Glutamatergic neuron (in vitro differentiated cells): ENCODE results near the gene INPP5B. TPM values are rescaled to one million over a fixed set of nuclear protein-coding genes. Genes with fewer than 3 reads are reported as not detected.

ENCODE experiments used
- DNase-seq: peaks from one replicate; pipeline ENCODE4 v3.0.0; 2022
- H3K27ac Mint-ChIP-seq: one replicate; pipeline ENCODE4 v1.8.0; 2020; ENCODE audit warnings: mild to moderate bottlenecking, mixed read lengths, inconsistent platforms; ENCODE audit not compliant: unreplicated experiment
- H3K27me3 Mint-ChIP-seq: one replicate; pipeline ENCODE4 v1.8.0; 2020; ENCODE audit warnings: mild to moderate bottlenecking, moderate library complexity, mixed read lengths, inconsistent platforms; ENCODE audit not compliant: unreplicated experiment
- H3K36me3 Mint-ChIP-seq: one replicate; pipeline ENCODE4 v1.8.0; 2020; ENCODE audit warnings: mild to moderate bottlenecking, mixed read lengths, inconsistent platforms; ENCODE audit not compliant: unreplicated experiment
- H3K4me1 Mint-ChIP-seq: one replicate; pipeline ENCODE4 v1.8.0; 2020; ENCODE audit warnings: mild to moderate bottlenecking, low read depth, mixed read lengths, inconsistent platforms; ENCODE audit not compliant: unreplicated experiment
- H3K4me3 Mint-ChIP-seq: one replicate; pipeline ENCODE4 v1.8.0; 2020; ENCODE audit warnings: mild to moderate bottlenecking, mixed read lengths, inconsistent platforms; ENCODE audit not compliant: unreplicated experiment
- H3K9me3 Mint-ChIP-seq: one replicate; pipeline ENCODE4 v1.8.0; 2020; ENCODE audit warnings: mild to moderate bottlenecking, moderate library complexity, mixed read lengths, inconsistent platforms; ENCODE audit not compliant: unreplicated experiment
- total RNA-seq: library from RNA; stranded (reverse); fragmentation: NEBNext Ultra II Directional; extraction: Animal tissue kit (Norgen Biotek cat#: 25700); gene quantifications from one replicate; pipeline ENCODE4 v1.2.1, GENCODE V29; 2021; ENCODE audit not compliant: unreplicated experiment
- TF ChIP-seq, protein P1 (sequence below): fragments of 200-600 bp; sonication (generic); IDR thresholded peaks from one replicate; pipeline ENCODE4 v1.5.0; 2021; ENCODE audit not compliant: partially characterized antibody, unreplicated experiment

The INPP5B gene
- total RNA-seq, 1 donor from 2014 or later, result 19.3 TPM

DNA sequence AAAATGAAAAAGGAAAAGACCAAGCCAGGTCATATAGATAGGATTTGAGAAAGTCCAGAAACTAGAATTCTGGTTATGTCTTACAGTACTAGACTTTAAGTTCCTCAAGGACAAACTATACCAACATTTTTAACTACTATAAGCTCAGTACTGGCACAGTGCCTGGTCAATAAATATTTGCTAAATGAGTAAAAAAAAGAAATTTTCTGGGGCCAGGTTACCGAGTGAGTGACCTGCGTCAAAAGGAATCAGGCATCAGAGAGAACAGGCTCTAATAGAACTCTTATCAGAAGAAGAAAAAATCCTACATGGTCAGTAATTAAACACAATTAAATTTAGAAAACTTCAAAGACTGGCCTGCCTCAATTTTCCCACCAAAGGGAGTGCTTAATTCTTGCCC is 115.0 kb downstream of the INPP5B start:
- no peaks in the 10 kb centered on the region for H3K4me1 Mint-ChIP-seq
- no peak for DNase-seq
- no peak overlapping the region for H3K27ac Mint-ChIP-seq
- H3K27me3 Mint-ChIP-seq, result no peaks in the 10 kb centered on the region
- no peaks in the 10 kb centered on the region for H3K9me3 Mint-ChIP-seq
- peaks cover 4% of the 10 kb centered on the region for H3K36me3 Mint-ChIP-seq
- H3K4me3 Mint-ChIP-seq, result no peak overlapping the region
- TF ChIP-seq, protein P1, sequence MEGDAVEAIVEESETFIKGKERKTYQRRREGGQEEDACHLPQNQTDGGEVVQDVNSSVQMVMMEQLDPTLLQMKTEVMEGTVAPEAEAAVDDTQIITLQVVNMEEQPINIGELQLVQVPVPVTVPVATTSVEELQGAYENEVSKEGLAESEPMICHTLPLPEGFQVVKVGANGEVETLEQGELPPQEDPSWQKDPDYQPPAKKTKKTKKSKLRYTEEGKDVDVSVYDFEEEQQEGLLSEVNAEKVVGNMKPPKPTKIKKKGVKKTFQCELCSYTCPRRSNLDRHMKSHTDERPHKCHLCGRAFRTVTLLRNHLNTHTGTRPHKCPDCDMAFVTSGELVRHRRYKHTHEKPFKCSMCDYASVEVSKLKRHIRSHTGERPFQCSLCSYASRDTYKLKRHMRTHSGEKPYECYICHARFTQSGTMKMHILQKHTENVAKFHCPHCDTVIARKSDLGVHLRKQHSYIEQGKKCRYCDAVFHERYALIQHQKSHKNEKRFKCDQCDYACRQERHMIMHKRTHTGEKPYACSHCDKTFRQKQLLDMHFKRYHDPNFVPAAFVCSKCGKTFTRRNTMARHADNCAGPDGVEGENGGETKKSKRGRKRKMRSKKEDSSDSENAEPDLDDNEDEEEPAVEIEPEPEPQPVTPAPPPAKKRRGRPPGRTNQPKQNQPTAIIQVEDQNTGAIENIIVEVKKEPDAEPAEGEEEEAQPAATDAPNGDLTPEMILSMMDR, result no peak

DNA sequence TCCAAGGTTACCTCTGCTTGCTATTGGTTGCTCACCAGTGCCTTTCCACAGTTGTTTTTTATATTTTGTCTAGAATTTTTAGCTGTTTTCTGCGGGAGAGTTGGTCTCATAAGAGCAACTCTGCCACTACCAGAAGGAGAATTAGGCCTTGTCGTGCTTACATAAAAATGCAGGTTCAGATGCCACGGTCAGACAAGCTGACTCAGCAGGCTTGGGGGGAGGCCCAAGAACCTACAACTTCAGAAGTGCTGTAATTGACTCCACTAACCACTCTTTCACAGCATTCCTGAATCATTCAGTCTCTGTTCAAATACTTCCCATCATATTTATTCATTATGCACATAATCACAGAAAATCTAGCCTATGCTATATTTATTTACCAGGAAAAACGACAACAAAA is 115.7 kb downstream of the INPP5B start:
- Mint-ChIP-seq H3K4me1 (no peaks in the 10 kb centered on the region), H3K9me3 (no peaks in the 10 kb centered on the region), H3K4me3 (no peak overlapping the region), H3K27ac (no peak overlapping the region), H3K36me3 (peaks cover 4% of the 10 kb centered on the region), H3K27me3 (no peaks in the 10 kb centered on the region)
- no peak for DNase-seq
- TF ChIP-seq, protein P1, result no peak

DNA sequence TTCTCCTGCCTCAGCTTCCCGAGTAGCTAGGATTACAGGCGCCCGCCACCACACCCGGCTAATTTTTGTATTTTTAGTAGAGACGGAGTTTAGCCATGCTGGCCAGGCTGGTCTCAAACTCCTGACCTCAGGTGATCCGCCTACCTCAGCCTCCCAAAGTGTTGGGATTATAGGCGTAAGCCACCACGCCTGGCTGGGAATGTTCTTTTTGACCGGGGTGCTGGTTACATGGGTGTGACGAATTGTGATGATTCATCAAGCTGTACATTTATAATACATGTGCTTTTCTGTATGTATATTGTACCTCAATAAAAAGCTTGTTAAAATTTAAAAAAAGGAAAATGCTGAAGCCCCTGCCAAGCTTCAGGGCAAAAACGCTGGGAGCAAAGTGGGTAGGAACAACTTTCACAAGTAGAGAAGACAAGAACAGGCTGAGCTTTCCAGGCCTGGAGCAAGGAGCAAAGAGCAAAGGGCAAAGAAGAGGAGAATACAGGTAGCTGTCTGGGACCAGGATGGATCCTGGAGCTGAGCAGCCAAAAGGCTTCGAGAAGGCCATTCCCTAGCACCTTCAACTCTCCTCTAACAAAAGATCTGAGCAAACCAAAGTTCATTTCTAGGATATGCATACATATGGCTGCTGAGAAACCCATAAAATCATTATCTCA is 118.3 kb downstream of the INPP5B start:
- Mint-ChIP-seq H3K36me3 (no peaks in the 10 kb centered on the region), H3K4me1 (no peaks in the 10 kb centered on the region), H3K27me3 (no peaks in the 10 kb centered on the region), H3K4me3 (no peak overlapping the region), H3K27ac (no peak overlapping the region), H3K9me3 (no peaks in the 10 kb centered on the region)
- TF ChIP-seq, protein P1, result no peak
- DNase-seq, result no peak

DNA sequence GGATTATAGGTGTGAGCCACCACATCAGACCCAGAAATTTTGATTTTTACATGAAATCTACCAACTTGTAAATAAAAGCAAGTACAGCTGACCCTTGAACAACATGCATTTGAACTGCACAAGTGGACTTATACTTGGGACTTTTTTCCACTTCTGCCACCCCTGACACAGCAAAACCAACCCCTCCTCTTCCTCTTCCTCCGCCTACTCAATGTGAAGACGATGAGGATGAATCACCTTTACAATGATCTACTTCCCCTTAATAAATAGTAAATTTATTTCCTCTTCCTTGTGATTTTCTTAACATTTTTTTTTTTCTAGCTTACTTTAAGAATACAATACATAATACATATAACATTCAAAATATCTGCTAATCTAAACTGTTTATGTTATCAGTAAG is 121.3 kb downstream of the INPP5B start:
- no peak overlapping the region for H3K27ac Mint-ChIP-seq
- DNase-seq, result no peak
- H3K36me3 Mint-ChIP-seq, result no peaks in the 10 kb centered on the region
- H3K27me3 Mint-ChIP-seq, result no peaks in the 10 kb centered on the region
- no peak overlapping the region for H3K4me3 Mint-ChIP-seq
- H3K4me1 Mint-ChIP-seq, result no peaks in the 10 kb centered on the region
- H3K9me3 Mint-ChIP-seq, result no peaks in the 10 kb centered on the region
- TF ChIP-seq, protein P1, result no peak

DNA sequence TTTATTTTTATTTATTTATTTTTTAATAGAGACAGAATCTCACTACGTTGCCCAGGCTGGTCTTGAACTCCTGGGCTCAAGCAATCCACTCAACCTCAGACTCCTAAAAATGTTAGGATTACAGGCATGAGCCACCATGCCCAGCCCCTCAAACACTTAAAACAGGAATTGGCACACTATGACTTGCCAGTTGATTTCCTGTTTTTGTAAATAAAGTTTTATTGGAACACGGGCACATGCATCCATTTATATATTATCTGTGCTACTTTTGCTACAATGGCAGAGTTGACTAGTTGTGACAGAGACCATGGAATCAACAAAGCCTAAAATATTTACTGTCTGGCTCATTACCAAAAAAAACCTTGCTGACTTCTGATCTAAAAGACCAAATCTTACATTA is 122.9 kb downstream of the INPP5B start:
- DNase-seq, result no peak
- H3K36me3 Mint-ChIP-seq, result no peaks in the 10 kb centered on the region
- H3K4me3 Mint-ChIP-seq, result no peak overlapping the region
- H3K27me3 Mint-ChIP-seq, result no peaks in the 10 kb centered on the region
- no peaks in the 10 kb centered on the region for H3K9me3 Mint-ChIP-seq
- TF ChIP-seq, protein P1, result no peak
- no peaks in the 10 kb centered on the region for H3K4me1 Mint-ChIP-seq
- H3K27ac Mint-ChIP-seq, result no peak overlapping the region
